ENCODE results near the gene CIAO2B.
"Not testable (repeated sequence)": the region's sequence is repeated elsewhere in the genome, so short reads cannot be mapped to it uniquely, and the experiment has no call there.

CIAO2B gene

GRCh38 chr16:66934138-66934838 lies at the start of gene CIAO2B:
Gene CIAO2B (minus strand): TSS chr16:66934402. CDS start chr16:66934364, 38 bp downstream.
- in situ Hi-C loops (cut with HindIII; ENCODE audit: low sequenced_read_pairs), result no loop called here

- in situ Hi-C loops (cut with HindIII; ENCODE audit: low sequenced_read_pairs), result no loop called here
Measured at GRCh38 chr16:66983033-66983432, 48.8 kb upstream of the CIAO2B start.

- in situ Hi-C loops (cut with HindIII; ENCODE audit: low sequenced_read_pairs), result no loop called here
Measured at GRCh38 chr16:66979011-66979717, 45.0 kb upstream of the CIAO2B start.

GRCh38 chr16:66977341-66978113 lies 43.3 kb upstream of the CIAO2B start:
- in situ Hi-C loops (cut with HindIII; ENCODE audit: low sequenced_read_pairs), result no loop called here

GRCh38 chr16:66976746-66977145 lies 42.5 kb upstream of the CIAO2B start:
- in situ Hi-C loops (cut with HindIII; ENCODE audit: low sequenced_read_pairs), result no loop called here

- in situ Hi-C loops (cut with HindIII; ENCODE audit: low sequenced_read_pairs), result no loop called here
Measured at GRCh38 chr16:66975302-66975893, 41.2 kb upstream of the CIAO2B start.

GRCh38 chr16:66974932-66975246 lies 40.7 kb upstream of the CIAO2B start:
- in situ Hi-C loops (cut with HindIII; ENCODE audit: low sequenced_read_pairs), result not testable (repeated sequence)

GRCh38 chr16:66974156-66974931 lies 40.1 kb upstream of the CIAO2B start:
- in situ Hi-C loops (cut with HindIII; ENCODE audit: low sequenced_read_pairs), result not testable (repeated sequence)

GRCh38 chr16:66973716-66974115 lies 39.5 kb upstream of the CIAO2B start:
- in situ Hi-C loops (cut with HindIII; ENCODE audit: low sequenced_read_pairs), result no loop called here

GRCh38 chr16:66972983-66973382 lies 38.8 kb upstream of the CIAO2B start:
- in situ Hi-C loops (cut with HindIII; ENCODE audit: low sequenced_read_pairs), result no loop called here

GRCh38 chr16:66970775-66971720 lies 36.8 kb upstream of the CIAO2B start:
- in situ Hi-C loops (cut with HindIII; ENCODE audit: low sequenced_read_pairs), result no loop called here

- in situ Hi-C loops (cut with HindIII; ENCODE audit: low sequenced_read_pairs), result no loop called here
Measured at GRCh38 chr16:66968847-66969246, 34.6 kb upstream of the CIAO2B start.

GRCh38 chr16:66964049-66964448 lies 29.8 kb upstream of the CIAO2B start:
- in situ Hi-C loops (cut with HindIII; ENCODE audit: low sequenced_read_pairs), result no loop called here

GRCh38 chr16:66961914-66962313 lies 27.7 kb upstream of the CIAO2B start:
- in situ Hi-C loops (cut with HindIII; ENCODE audit: low sequenced_read_pairs), result no loop called here

GRCh38 chr16:66961065-66961744 lies 27.0 kb upstream of the CIAO2B start, which contains the start of gene CES3:
Gene CES3 (plus strand): TSS chr16:66961266. CDS start chr16:66961308, 42 bp downstream.
- in situ Hi-C loops (cut with HindIII; ENCODE audit: low sequenced_read_pairs), result no loop called here

GRCh38 chr16:66960270-66960669 lies 26.1 kb upstream of the CIAO2B start:
- in situ Hi-C loops (cut with HindIII; ENCODE audit: low sequenced_read_pairs), result no loop called here

GRCh38 chr16:66959704-66960161 lies 25.5 kb upstream of the CIAO2B start:
- in situ Hi-C loops (cut with HindIII; ENCODE audit: low sequenced_read_pairs), result no loop called here

- in situ Hi-C loops (cut with HindIII; ENCODE audit: low sequenced_read_pairs), result no loop called here
Measured at GRCh38 chr16:66958857-66959703, 24.9 kb upstream of the CIAO2B start.

Data from DLD1 (cell line).